ENCODE results near the gene CNN2. TPM values are rescaled to one million over a fixed set of nuclear protein-coding genes. Genes with fewer than 3 reads are reported as not detected.

CNN2 gene
- total RNA-seq, 1 experiment from 2014 or later = 524 TPM

DNA sequence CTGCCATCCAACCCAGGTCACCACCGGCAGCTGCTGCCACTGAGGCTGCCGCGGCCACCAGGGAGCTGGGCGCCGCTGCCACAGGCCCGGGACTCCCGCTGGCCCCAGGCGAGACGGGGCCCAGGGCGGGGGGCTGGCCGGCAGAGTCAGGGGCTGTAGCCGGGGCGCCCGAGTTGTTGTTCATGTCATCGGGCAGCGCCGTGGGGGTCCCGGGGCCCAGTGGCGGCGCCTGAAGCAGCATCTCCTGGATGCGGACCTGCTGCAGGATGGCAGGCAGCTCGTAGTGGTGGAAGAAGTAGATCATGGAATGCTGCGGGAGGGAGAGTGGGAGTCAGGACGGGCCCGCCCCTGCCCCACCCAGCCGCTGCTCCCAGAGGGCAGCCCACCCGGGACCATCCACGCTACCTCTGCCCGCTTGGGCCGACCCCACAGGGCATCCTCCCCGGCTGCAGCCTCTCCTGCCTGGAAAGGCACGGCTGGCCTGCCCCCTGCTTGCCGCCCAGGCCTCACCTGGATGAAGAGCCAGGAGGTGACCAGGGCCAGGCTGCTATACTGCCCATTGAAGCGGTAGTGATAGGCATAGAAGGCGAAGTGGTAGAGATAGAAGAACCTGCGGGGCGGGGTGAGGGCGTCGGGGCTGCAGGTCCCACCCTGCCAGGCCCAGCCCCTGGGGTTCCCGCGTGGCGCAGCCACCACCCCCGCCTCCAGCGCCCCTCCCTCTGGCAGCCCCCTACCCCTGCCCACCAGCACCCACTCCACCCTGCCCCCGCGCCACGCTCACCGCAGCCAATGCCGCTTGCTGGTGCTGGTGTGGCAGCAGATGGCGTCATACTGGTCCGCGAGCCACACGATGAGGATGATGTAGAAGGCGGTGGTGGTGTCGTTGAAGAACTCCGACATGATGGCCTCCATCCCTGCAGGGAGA, 15.6 kb upstream of the CNN2 start:
- no peak overlapping the region for H2BK12ac ChIP-seq (ENCODE audit: insufficient read length, low read depth, low read length)
- no peak overlapping the region for H4K91ac ChIP-seq (ENCODE audit: insufficient read length, low read depth, low read length)
- Mint-ChIP-seq H3K4me3 (no peak overlapping the region), H3K36me3 (ENCODE audit: insufficient read depth in 1 of 3, low read depth in 3 of 3) (peaks cover 2 to 24% (median 21%) of the 10 kb centered on the region in 3 experiments; a peak in 6 of 7 replicates), H3K9me3 (no peaks in the 10 kb centered on the region), H3K4me1 (peaks cover 1 to 2% of the 10 kb centered on the region in 2 experiments; a peak in 3 of 4 replicates), H3K27me3 (ENCODE audit: low read depth) (peaks cover 2% of the 10 kb centered on the region; the same call in 1 of the 2 replicates), H3K27ac (no peak overlapping the region)
- no peak overlapping the region for H3K23ac ChIP-seq (ENCODE audit: insufficient read length, low read depth, low read length)
- H3K18ac ChIP-seq (ENCODE audit: insufficient read length, low read depth, low read length) = no peak overlapping the region
- H3K79me2 ChIP-seq (ENCODE audit: insufficient read depth, low read length) = peaks cover 7% of the 10 kb centered on the region; the same call in 1 of the 2 replicates
- H4K8ac ChIP-seq (replicated peaks; ENCODE audit: insufficient read length, low read depth, low read length) = no peak overlapping the region
- H2BK15ac ChIP-seq (ENCODE audit: low read depth, low read length) = no peak overlapping the region
- no peak overlapping the region for H2AFZ ChIP-seq (ENCODE audit: low read length)
- peaks cover 2% of the 10 kb centered on the region for H3K79me1 ChIP-seq (ENCODE audit: insufficient read depth, low read depth, low read length, poor library complexity, severe bottlenecking)
- no peaks in the 10 kb centered on the region for H3K27me3 ChIP-seq (ENCODE audit: insufficient read depth, low read length)
- WGBS (ENCODE audit: extremely low coverage, insufficient read length, low lambda C conversion rate) = no CpG with 5 or more reads among the region's 56 CpGs
- no peaks in the 10 kb centered on the region for H3K9me3 ChIP-seq (ENCODE audit: control insufficient read depth, low read depth, low read length)
- no peak overlapping the region for H2BK5ac ChIP-seq (ENCODE audit: insufficient read length, low read length)
- no peaks in the 10 kb centered on the region for H3K4me1 ChIP-seq (ENCODE audit: insufficient read depth, low read length)
- H3T11ph ChIP-seq (ENCODE audit: low read length) = no peak overlapping the region
- TF ChIP-seq, protein P1, sequence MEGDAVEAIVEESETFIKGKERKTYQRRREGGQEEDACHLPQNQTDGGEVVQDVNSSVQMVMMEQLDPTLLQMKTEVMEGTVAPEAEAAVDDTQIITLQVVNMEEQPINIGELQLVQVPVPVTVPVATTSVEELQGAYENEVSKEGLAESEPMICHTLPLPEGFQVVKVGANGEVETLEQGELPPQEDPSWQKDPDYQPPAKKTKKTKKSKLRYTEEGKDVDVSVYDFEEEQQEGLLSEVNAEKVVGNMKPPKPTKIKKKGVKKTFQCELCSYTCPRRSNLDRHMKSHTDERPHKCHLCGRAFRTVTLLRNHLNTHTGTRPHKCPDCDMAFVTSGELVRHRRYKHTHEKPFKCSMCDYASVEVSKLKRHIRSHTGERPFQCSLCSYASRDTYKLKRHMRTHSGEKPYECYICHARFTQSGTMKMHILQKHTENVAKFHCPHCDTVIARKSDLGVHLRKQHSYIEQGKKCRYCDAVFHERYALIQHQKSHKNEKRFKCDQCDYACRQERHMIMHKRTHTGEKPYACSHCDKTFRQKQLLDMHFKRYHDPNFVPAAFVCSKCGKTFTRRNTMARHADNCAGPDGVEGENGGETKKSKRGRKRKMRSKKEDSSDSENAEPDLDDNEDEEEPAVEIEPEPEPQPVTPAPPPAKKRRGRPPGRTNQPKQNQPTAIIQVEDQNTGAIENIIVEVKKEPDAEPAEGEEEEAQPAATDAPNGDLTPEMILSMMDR (conservative IDR thresholded peaks at IDR 0.05) = no peak
- no peak overlapping the region for H3K4me2 ChIP-seq (ENCODE audit: insufficient read depth, insufficient read length, low read length)
- no peak overlapping the region for H3K9ac ChIP-seq (ENCODE audit: extremely low read depth, insufficient read length, low read length)
- no peak overlapping the region for H3K27ac ChIP-seq (ENCODE audit: insufficient read length, low read depth, low read length)
- no peak overlapping the region for H3K4ac ChIP-seq (ENCODE audit: low read depth, low read length)
- H4K5ac ChIP-seq (ENCODE audit: insufficient read length, low read depth, low read length) = no peak overlapping the region
- no peaks in the 10 kb centered on the region for H3K23me2 ChIP-seq (ENCODE audit: insufficient read length, low read depth, low read length, poor library complexity, severe bottlenecking)
- no peak overlapping the region for H2AK5ac ChIP-seq (ENCODE audit: insufficient read length, low read length)
- no peak overlapping the region for H3K14ac ChIP-seq (ENCODE audit: insufficient read depth, low read length)
- H2BK20ac ChIP-seq (ENCODE audit: low read depth, low read length, poor library complexity, severe bottlenecking) = no peak overlapping the region
- H4K20me1 ChIP-seq (ENCODE audit: control insufficient read depth, insufficient read depth, insufficient read length) = no peaks in the 10 kb centered on the region
- H3K56ac ChIP-seq (ENCODE audit: insufficient read length, low read depth, low read length) = no peak overlapping the region
- no peak for DNase-seq
- no peak overlapping the region for H2BK120ac ChIP-seq (ENCODE audit: low read depth, low read length, poor library complexity, severe bottlenecking)

All from H9 (cell line).